NCI-H774 (cell line): ENCODE results near the gene LRMDA.

Experiments used
- DNase-seq: peaks from one replicate; lab custom pipeline; 2025; lab: John Stamatoyannopoulos, UW

The LRMDA gene

GRCh38 chr10:75476985-75477384 is 45.6 kb downstream of the LRMDA start:
- no peak for DNase-seq

GRCh38 chr10:75477680-75478079 is 46.3 kb downstream of the LRMDA start:
- no peak for DNase-seq

GRCh38 chr10:75480374-75480773 is 49.0 kb downstream of the LRMDA start:
- DNase-seq: no peak

- no peak for DNase-seq
These were observed 51.8 kb downstream of the LRMDA start for GRCh38 chr10:75483188-75483587.

GRCh38 chr10:75484717-75485116 is 53.3 kb downstream of the LRMDA start:
- DNase-seq: no peak

GRCh38 chr10:75486591-75486990 is 55.2 kb downstream of the LRMDA start:
- DNase-seq: no peak

- DNase-seq: no peak
These were observed 55.8 kb downstream of the LRMDA start for GRCh38 chr10:75487087-75487754.

- no peak for DNase-seq
These were observed 56.3 kb downstream of the LRMDA start for GRCh38 chr10:75487755-75488125.

- DNase-seq: no peak
These were observed 60.9 kb downstream of the LRMDA start for GRCh38 chr10:75492173-75492925.

- no peak for DNase-seq
These were observed 62.0 kb downstream of the LRMDA start for GRCh38 chr10:75493464-75493863.

GRCh38 chr10:75495434-75496190 is 64.2 kb downstream of the LRMDA start:
- DNase-seq: no peak

GRCh38 chr10:75496191-75496567 is 64.8 kb downstream of the LRMDA start:
- DNase-seq: no peak

- no peak for DNase-seq
These were observed 66.8 kb downstream of the LRMDA start for GRCh38 chr10:75497997-75498883.

GRCh38 chr10:75498884-75499350 is 67.5 kb downstream of the LRMDA start:
- no peak for DNase-seq

- no peak for DNase-seq
These were observed 68.2 kb downstream of the LRMDA start for GRCh38 chr10:75499556-75500160.

- DNase-seq: no peak
These were observed 71.0 kb downstream of the LRMDA start for GRCh38 chr10:75502389-75502788.

- no peak for DNase-seq
These were observed 71.4 kb downstream of the LRMDA start for GRCh38 chr10:75502838-75503237.

GRCh38 chr10:75505293-75505692 is 73.9 kb downstream of the LRMDA start:
- DNase-seq: no peak

GRCh38 chr10:75505840-75506506 is 74.5 kb downstream of the LRMDA start:
- no peak for DNase-seq

GRCh38 chr10:75506930-75507329 is 75.5 kb downstream of the LRMDA start:
- no peak for DNase-seq

- DNase-seq: no peak
These were observed 76.0 kb downstream of the LRMDA start for GRCh38 chr10:75507469-75507868.
